ENCODE results near the gene TMEM135. TPM values are rescaled to one million over a fixed set of nuclear protein-coding genes. Genes with fewer than 3 reads are reported as not detected.

TMEM135 gene
- total RNA-seq, 1 experiment from 2014 or later = 14.0 TPM

DNA sequence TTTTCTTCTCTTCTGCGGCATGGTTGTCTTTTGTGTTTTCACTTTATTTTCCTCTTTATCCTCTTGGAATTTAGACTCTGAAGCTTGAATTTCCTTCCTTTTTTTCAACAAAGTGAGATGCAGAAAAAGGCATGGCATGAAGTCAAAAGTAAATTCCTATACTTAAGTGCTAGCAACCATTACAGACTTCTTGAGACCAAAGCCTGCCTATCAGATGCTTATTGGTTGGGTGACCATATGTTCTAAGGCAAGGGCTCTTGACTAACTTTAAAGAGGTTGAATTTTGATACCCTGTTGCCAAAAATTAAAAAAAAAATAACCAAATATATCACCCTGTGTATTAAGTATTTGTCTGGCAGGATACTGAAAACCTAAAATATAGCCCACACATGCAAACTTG, 237.4 kb downstream of the TMEM135 start:
- intact Hi-C loops (cut with micrococcal nuclease) = no loop called here
- POLR2A ChIA-PET (ENCODE audit: unreplicated experiment) = no interaction called here
- Histone ChIP-seq H3K9ac (ENCODE audit: low read length) (no peak overlapping the region), H3K9me2 (replicated peaks; ENCODE audit: low read length) (no peaks in the 10 kb centered on the region), H3K4me2 (ENCODE audit: low read length) (no peak overlapping the region), H3K9me3 (ENCODE audit: low read length) (no peaks in the 10 kb centered on the region), H3K79me2 (ENCODE audit: low read length) (no peaks in the 10 kb centered on the region), H3K36me3 (ENCODE audit: low read depth, low read length) (no peaks in the 10 kb centered on the region), H3F3A (ENCODE audit: low read length, unreplicated experiment) (no peaks in the 10 kb centered on the region), H3K27ac (ENCODE audit: low read length) (no peak overlapping the region), H2AFZ (ENCODE audit: low read length) (no peak overlapping the region), H3K4me1 (ENCODE audit: insufficient read depth, low read length) (peaks cover 10% of the 10 kb centered on the region), H4K20me1 (ENCODE audit: low read length) (no peaks in the 10 kb centered on the region), H3K27me3 (ENCODE audit: low read length) (no peaks in the 10 kb centered on the region), H3K4me3 (ENCODE audit: low read length) (no peak overlapping the region)
- CTCF ChIA-PET = no interaction called here
- BruUV-seq (replicated peaks) = no TSS peak
- no peak for TF ChIP-seq EZH2phosphoT487 (IDR thresholded peaks at IDR 0.05; ENCODE audit: borderline replicate concordance, low read length)
- TF ChIP-seq, protein P1, sequence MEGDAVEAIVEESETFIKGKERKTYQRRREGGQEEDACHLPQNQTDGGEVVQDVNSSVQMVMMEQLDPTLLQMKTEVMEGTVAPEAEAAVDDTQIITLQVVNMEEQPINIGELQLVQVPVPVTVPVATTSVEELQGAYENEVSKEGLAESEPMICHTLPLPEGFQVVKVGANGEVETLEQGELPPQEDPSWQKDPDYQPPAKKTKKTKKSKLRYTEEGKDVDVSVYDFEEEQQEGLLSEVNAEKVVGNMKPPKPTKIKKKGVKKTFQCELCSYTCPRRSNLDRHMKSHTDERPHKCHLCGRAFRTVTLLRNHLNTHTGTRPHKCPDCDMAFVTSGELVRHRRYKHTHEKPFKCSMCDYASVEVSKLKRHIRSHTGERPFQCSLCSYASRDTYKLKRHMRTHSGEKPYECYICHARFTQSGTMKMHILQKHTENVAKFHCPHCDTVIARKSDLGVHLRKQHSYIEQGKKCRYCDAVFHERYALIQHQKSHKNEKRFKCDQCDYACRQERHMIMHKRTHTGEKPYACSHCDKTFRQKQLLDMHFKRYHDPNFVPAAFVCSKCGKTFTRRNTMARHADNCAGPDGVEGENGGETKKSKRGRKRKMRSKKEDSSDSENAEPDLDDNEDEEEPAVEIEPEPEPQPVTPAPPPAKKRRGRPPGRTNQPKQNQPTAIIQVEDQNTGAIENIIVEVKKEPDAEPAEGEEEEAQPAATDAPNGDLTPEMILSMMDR (conservative IDR thresholded peaks at IDR 0.05; ENCODE audit: low read depth, low read length) = no peak
- TF ChIP-seq EZH2 (IDR thresholded peaks at IDR 0.05; ENCODE audit: low read length, unreplicated experiment) = no peak
- DNase-seq (no peak), ATAC-seq (no peak)

DNA sequence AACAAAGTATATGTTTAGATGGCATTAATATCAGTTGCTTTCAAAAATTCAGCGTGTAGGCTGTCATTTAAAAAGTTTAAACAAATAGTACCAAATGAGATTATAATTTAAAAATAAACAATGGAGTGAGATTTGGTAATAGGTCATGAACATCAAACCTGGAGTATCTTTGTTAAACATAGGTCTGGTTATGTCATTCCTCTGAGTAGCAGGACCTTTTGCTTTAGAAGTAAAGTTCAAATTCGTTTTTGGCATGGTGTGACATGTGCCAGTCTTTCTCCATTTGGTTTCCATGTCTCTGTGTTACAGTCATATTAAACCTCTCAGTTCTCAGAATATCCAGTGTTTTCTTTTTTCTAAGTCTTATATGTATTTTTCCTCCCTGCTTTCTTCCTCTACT, 242.4 kb downstream of the TMEM135 start:
- BruUV-seq (replicated peaks) = no TSS peak
- H4K20me1 ChIP-seq (ENCODE audit: low read length) = no peaks in the 10 kb centered on the region
- no peak for ATAC-seq
- no peaks in the 10 kb centered on the region for H3K79me2 ChIP-seq (ENCODE audit: low read length)
- H2AFZ ChIP-seq (ENCODE audit: low read length) = no peak overlapping the region
- intact Hi-C loops (cut with micrococcal nuclease) = loop anchor here (2.0 to 5.0 kb wide), 2 partner anchors 285 to 323 kb away; partner anchors contain the start of gene FZD4
- no peak overlapping the region for H3K4me3 ChIP-seq (ENCODE audit: low read length)
- peaks cover 9% of the 10 kb centered on the region for H3K4me1 ChIP-seq (ENCODE audit: insufficient read depth, low read length)
- no peak for DNase-seq
- H3K27me3 ChIP-seq (ENCODE audit: low read length) = no peaks in the 10 kb centered on the region
- H3F3A ChIP-seq (ENCODE audit: low read length, unreplicated experiment) = no peaks in the 10 kb centered on the region
- no peaks in the 10 kb centered on the region for H3K9me3 ChIP-seq (ENCODE audit: low read length)
- ChIA-PET CTCF (no interaction called here), POLR2A (ENCODE audit: unreplicated experiment) (no interaction called here)
- no peaks in the 10 kb centered on the region for H3K9me2 ChIP-seq (replicated peaks; ENCODE audit: low read length)
- TF ChIP-seq, protein P1 (conservative IDR thresholded peaks at IDR 0.05; ENCODE audit: low read depth, low read length) = no peak
- TF ChIP-seq EZH2phosphoT487 (IDR thresholded peaks at IDR 0.05; ENCODE audit: borderline replicate concordance, low read length) (no peak), EZH2 (IDR thresholded peaks at IDR 0.05; ENCODE audit: low read length, unreplicated experiment) (no peak)
- no peak overlapping the region for H3K9ac ChIP-seq (ENCODE audit: low read length)
- no peaks in the 10 kb centered on the region for H3K36me3 ChIP-seq (ENCODE audit: low read depth, low read length)
- H3K4me2 ChIP-seq (ENCODE audit: low read length) = no peak overlapping the region
- no peak overlapping the region for H3K27ac ChIP-seq (ENCODE audit: low read length)

DNA sequence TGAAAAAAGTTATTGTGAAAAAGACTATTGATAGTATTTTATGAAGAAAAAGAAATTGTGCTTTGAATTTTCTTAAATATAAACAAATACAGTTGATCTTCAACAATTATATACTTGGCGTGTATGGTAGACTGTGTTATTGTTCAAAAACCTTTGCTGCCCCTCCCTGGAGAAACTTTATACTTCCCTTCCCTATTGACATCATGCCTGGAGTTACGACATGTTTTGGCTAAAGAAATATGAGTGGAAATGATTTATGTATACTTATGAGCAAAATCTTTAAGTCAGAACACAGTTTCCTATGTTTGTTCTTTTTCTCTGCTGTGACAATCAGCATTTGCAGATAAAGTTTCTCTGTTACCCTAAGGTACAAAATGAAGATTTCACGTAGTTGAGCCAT, 243.8 kb downstream of the TMEM135 start:
- Histone ChIP-seq H3K36me3 (ENCODE audit: low read depth, low read length) (no peaks in the 10 kb centered on the region), H3K9me3 (ENCODE audit: low read length) (no peaks in the 10 kb centered on the region), H3K9me2 (replicated peaks; ENCODE audit: low read length) (no peaks in the 10 kb centered on the region), H3K79me2 (ENCODE audit: low read length) (no peaks in the 10 kb centered on the region), H4K20me1 (ENCODE audit: low read length) (no peaks in the 10 kb centered on the region), H3K9ac (ENCODE audit: low read length) (no peak overlapping the region), H3K4me3 (ENCODE audit: low read length) (no peak overlapping the region), H2AFZ (ENCODE audit: low read length) (no peak overlapping the region), H3K27ac (ENCODE audit: low read length) (no peak overlapping the region), H3K4me1 (ENCODE audit: insufficient read depth, low read length) (peaks cover 9% of the 10 kb centered on the region), H3K4me2 (ENCODE audit: low read length) (no peak overlapping the region), H3K27me3 (ENCODE audit: low read length) (no peaks in the 10 kb centered on the region), H3F3A (ENCODE audit: low read length, unreplicated experiment) (no peaks in the 10 kb centered on the region)
- peak; percentile 86 for ATAC-seq
- intact Hi-C loops (cut with micrococcal nuclease) = loop anchor here (1.0 to 5.0 kb wide), 3 partner anchors 185 to 324 kb away; partner anchors contain the start of gene FZD4
- CTCF ChIA-PET = no interaction called here
- POLR2A ChIA-PET (ENCODE audit: unreplicated experiment) = no interaction called here
- TF ChIP-seq, protein P1 (conservative IDR thresholded peaks at IDR 0.05; ENCODE audit: low read depth, low read length) = peak; percentile 71
- TF ChIP-seq EZH2phosphoT487 (IDR thresholded peaks at IDR 0.05; ENCODE audit: borderline replicate concordance, low read length) = no peak
- TF ChIP-seq EZH2 (IDR thresholded peaks at IDR 0.05; ENCODE audit: low read length, unreplicated experiment) = no peak
- DNase-seq = peak; percentile 70
- BruUV-seq (replicated peaks) = no TSS peak

All from PC-3 (cell line).